Neural progenitor cell (in vitro differentiated cells): ENCODE measurements around the gene PCSK4. TPM values are rescaled to one million over a fixed set of nuclear protein-coding genes. Genes with fewer than 3 reads are reported as not detected.

ENCODE experiments used
- DNase-seq: peaks from one replicate; pipeline ENCODE4 v3.0.0-alpha.2; 2016; ENCODE audit warnings: low spot score
- H2AFZ ChIP-seq: fragments of 200-600 bp; sonication (generic); replicated peaks from 2 replicates; pipeline ENCODE4 v1.6.1; 2016; ENCODE audit warnings: antibody characterized with exemption
- H3F3A ChIP-seq: fragments of 200-600 bp; sonication (generic); 2 replicates; pipeline ENCODE4 v1.6.1; 2016; ENCODE audit warnings: antibody characterized with exemption, low read depth
- H3K27ac ChIP-seq: fragments of 200-600 bp; sonication (generic); 2 replicates; pipeline ENCODE4 v1.5.1; 2016; ENCODE audit warnings: mild to moderate bottlenecking
- H3K27me3 ChIP-seq: fragments of 200-600 bp; sonication (generic); 2 replicates; pipeline ENCODE4 v1.6.1; 2016; ENCODE audit warnings: mild to moderate bottlenecking, moderate library complexity
- H3K36me3 ChIP-seq: fragments of 200-600 bp; sonication (generic); 2 replicates; pipeline ENCODE4 v1.5.1; 2016
- H3K4me1 ChIP-seq: fragments of 200-600 bp; sonication (generic); 2 replicates; pipeline ENCODE4 v1.6.1; 2016; ENCODE audit warnings: mixed run types
- H3K4me2 ChIP-seq: fragments of 200-600 bp; sonication (generic); 2 replicates; pipeline ENCODE4 v1.6.1; 2016
- H3K4me3 ChIP-seq: fragments of 200-600 bp; sonication (generic); 2 replicates; pipeline ENCODE4 v1.5.1; 2016
- H3K79me2 ChIP-seq: fragments of 200-600 bp; sonication (generic); 2 replicates; pipeline ENCODE4 v1.6.1; 2016; ENCODE audit warnings: low read depth
- H3K9ac ChIP-seq: fragments of 200-600 bp; sonication (generic); 2 replicates; pipeline ENCODE4 v1.6.1; 2016
- H3K9me3 ChIP-seq: fragments of 200-600 bp; sonication (generic); 2 replicates; pipeline ENCODE4 v1.5.1; 2016; ENCODE audit warnings: low read depth
- H4K20me1 ChIP-seq: fragments of 200-600 bp; sonication (generic); 2 replicates; pipeline ENCODE4 v1.6.1; 2016; ENCODE audit warnings: low read depth
- H3K27ac Mint-ChIP-seq: 3 replicates; pipeline ENCODE4 v1.8.0; 2021; ENCODE audit warnings: mixed read lengths
- H3K27me3 Mint-ChIP-seq: 2 replicates; pipeline ENCODE4 v1.8.0; 2022; ENCODE audit warnings: low read depth, mild to moderate bottlenecking, inconsistent platforms, moderate library complexity, mixed read lengths; ENCODE audit not compliant: insufficient read depth
- H3K36me3 Mint-ChIP-seq: 3 replicates; pipeline ENCODE4 v1.8.0; 2021; ENCODE audit warnings: mixed read lengths
- H3K4me1 Mint-ChIP-seq: 3 replicates; pipeline ENCODE4 v1.8.0; 2021; ENCODE audit warnings: mixed read lengths
- H3K4me3 Mint-ChIP-seq: 3 replicates; pipeline ENCODE4 v1.8.0; 2021; ENCODE audit warnings: mild to moderate bottlenecking, moderate library complexity, mixed read lengths
- H3K9me3 Mint-ChIP-seq: 3 replicates; pipeline ENCODE4 v1.8.0; 2020; ENCODE audit warnings: mixed read lengths
- EZH2 ChIP-seq: fragments of 200-600 bp; sonication (generic); IDR thresholded peaks from 2 replicates; pipeline ENCODE4 v1.6.1; 2017; ENCODE audit warnings: antibody characterized with exemption, mild to moderate bottlenecking, moderate library complexity
- EZH2phosphoT487 ChIP-seq: fragments of 200-600 bp; sonication (generic); IDR thresholded peaks from 2 replicates; pipeline ENCODE4 v1.6.1; 2017; ENCODE audit warnings: antibody characterized with exemption
- total RNA-seq: library from RNA; depleted of rRNA; stranded (reverse); fragments of >200 nt; gene quantifications from 2 replicates; pipeline ENCODE4 v1.2.3, GENCODE V29; 2015; ENCODE audit warnings: low replicate concordance
- TF ChIP-seq, protein P1 (sequence below): fragments of 200-600 bp; sonication (generic); IDR thresholded peaks from 2 replicates; pipeline ENCODE4 v1.5.1; 2017; ENCODE audit warnings: antibody characterized with exemption, mild to moderate bottlenecking

The PCSK4 gene
- total RNA-seq, 1 donor from 2014 or later: 3.6 TPM

DNA sequence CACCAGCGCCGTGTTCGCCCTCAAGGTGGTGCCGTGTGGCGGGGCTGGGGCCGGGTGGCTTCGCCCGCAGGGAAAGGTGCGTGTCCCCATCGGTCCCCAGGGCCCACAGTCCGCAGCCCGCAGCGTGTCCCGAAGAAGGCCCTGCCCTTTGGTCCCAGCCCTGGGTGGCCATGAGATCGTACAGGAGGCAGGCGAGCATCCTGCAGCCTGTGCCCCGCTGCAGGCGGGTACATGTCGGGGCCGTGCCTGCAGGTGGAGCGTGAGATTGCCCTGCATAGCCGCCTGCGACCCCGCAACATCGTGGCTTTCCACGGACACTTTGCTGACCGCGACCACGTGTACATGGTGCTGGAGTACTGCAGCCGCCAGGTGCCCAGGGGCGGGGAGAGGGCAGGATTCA, 35.2 kb upstream of the PCSK4 start:
- Mint-ChIP-seq H3K4me3 (no peak overlapping the region), H3K36me3 (peaks cover 5% of the 10 kb centered on the region)

DNA sequence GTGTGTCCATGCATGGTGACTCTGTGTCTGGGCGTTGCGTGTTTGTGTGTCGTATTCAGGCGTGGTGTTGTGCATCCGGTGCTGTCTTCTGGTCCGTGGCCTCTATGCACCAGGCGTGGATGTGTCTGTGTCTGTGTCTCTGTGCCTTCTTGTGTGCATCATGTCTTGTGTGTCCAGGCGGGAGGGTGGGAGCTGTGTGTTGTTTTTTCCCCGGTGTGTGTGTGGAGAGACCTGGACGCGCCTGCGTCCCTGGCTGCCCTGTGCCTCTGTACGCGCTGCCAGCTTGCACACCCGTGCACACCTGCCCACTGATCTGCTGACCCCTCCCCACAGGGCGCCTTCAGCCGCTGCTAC, 34.8 kb upstream of the PCSK4 start:
- no peaks in the 10 kb centered on the region for H3K4me1 ChIP-seq
- DNase-seq: no peak
- no peaks in the 10 kb centered on the region for H3K9me3 ChIP-seq
- Mint-ChIP-seq H3K36me3 (peaks cover 5% of the 10 kb centered on the region), H3K4me1 (peaks cover 9% of the 10 kb centered on the region), H3K9me3 (peaks cover 6% of the 10 kb centered on the region), H3K27me3 (peaks cover 29% of the 10 kb centered on the region), H3K27ac (no peak overlapping the region), H3K4me3 (peak overlapping the region; percentile 80)
- H3F3A ChIP-seq: peaks cover 21% of the 10 kb centered on the region
- no peaks in the 10 kb centered on the region for H3K36me3 ChIP-seq
- H4K20me1 ChIP-seq: peaks cover 13% of the 10 kb centered on the region
- no peak overlapping the region for H3K9ac ChIP-seq
- H3K4me3 ChIP-seq: no peak overlapping the region
- H2AFZ ChIP-seq: no peak overlapping the region
- H3K27me3 ChIP-seq: peaks cover 78% of the 10 kb centered on the region
- TF ChIP-seq EZH2 (no peak), EZH2phosphoT487 (no peak)
- TF ChIP-seq, protein P1, sequence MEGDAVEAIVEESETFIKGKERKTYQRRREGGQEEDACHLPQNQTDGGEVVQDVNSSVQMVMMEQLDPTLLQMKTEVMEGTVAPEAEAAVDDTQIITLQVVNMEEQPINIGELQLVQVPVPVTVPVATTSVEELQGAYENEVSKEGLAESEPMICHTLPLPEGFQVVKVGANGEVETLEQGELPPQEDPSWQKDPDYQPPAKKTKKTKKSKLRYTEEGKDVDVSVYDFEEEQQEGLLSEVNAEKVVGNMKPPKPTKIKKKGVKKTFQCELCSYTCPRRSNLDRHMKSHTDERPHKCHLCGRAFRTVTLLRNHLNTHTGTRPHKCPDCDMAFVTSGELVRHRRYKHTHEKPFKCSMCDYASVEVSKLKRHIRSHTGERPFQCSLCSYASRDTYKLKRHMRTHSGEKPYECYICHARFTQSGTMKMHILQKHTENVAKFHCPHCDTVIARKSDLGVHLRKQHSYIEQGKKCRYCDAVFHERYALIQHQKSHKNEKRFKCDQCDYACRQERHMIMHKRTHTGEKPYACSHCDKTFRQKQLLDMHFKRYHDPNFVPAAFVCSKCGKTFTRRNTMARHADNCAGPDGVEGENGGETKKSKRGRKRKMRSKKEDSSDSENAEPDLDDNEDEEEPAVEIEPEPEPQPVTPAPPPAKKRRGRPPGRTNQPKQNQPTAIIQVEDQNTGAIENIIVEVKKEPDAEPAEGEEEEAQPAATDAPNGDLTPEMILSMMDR: no peak
- H3K79me2 ChIP-seq: no peaks in the 10 kb centered on the region
- no peak overlapping the region for H3K27ac ChIP-seq
- no peak overlapping the region for H3K4me2 ChIP-seq

More for the DNA sequence above, 35.2 kb upstream of the PCSK4 start:
- Histone ChIP-seq H3K27ac (no peak overlapping the region), H3K9ac (no peak overlapping the region), H3F3A (peaks cover 21% of the 10 kb centered on the region), H3K4me3 (no peak overlapping the region), H3K79me2 (no peaks in the 10 kb centered on the region), H3K4me2 (no peak overlapping the region), H4K20me1 (peaks cover 13% of the 10 kb centered on the region), H3K27me3 (peaks cover 74% of the 10 kb centered on the region), H2AFZ (no peak overlapping the region), H3K4me1 (no peaks in the 10 kb centered on the region), H3K9me3 (no peaks in the 10 kb centered on the region), H3K36me3 (no peaks in the 10 kb centered on the region)
- H3K27ac Mint-ChIP-seq: no peak overlapping the region
- DNase-seq: no peak
- peaks cover 29% of the 10 kb centered on the region for H3K27me3 Mint-ChIP-seq
- TF ChIP-seq EZH2 (no peak), EZH2phosphoT487 (no peak)
- TF ChIP-seq, protein P1: no peak
- peaks cover 9% of the 10 kb centered on the region for H3K4me1 Mint-ChIP-seq
- H3K9me3 Mint-ChIP-seq: peaks cover 6% of the 10 kb centered on the region

GRCh38 chr19:1524287-1524971, 34.3 kb upstream of the PCSK4 start:
- Histone ChIP-seq H3K9me3 (no peaks in the 10 kb centered on the region), H3K36me3 (no peaks in the 10 kb centered on the region), H2AFZ (no peak overlapping the region), H3K27me3 (peaks cover 82% of the 10 kb centered on the region), H3K4me1 (no peaks in the 10 kb centered on the region), H3F3A (peaks cover 21% of the 10 kb centered on the region), H4K20me1 (peaks cover 13% of the 10 kb centered on the region), H3K79me2 (no peaks in the 10 kb centered on the region), H3K4me2 (peak overlapping the region; percentile 78), H3K9ac (no peak overlapping the region), H3K4me3 (peak overlapping the region; percentile 48), H3K27ac (no peak overlapping the region)
- TF ChIP-seq EZH2: peak; percentile 81
- TF ChIP-seq, protein P1: no peak
- peak; percentile 52 for TF ChIP-seq EZH2phosphoT487
- peaks cover 9% of the 10 kb centered on the region for H3K4me1 Mint-ChIP-seq
- no peak for DNase-seq
- H3K9me3 Mint-ChIP-seq: peaks cover 6% of the 10 kb centered on the region
- peaks cover 5% of the 10 kb centered on the region for H3K36me3 Mint-ChIP-seq
- H3K27ac Mint-ChIP-seq: no peak overlapping the region
- H3K27me3 Mint-ChIP-seq: peaks cover 29% of the 10 kb centered on the region
- peak overlapping the region; percentile 80 for H3K4me3 Mint-ChIP-seq
